SK-N-SH (cell line): ENCODE results near the gene RRN3.

Experiments used
- CTCF ChIP-seq: fragments of 200-600 bp; sonication (generic); IDR thresholded peaks from 2 replicates; pipeline ENCODE4 v1.6.1; 2017; ENCODE audit warnings: antibody characterized with exemption, mild to moderate bottlenecking, moderate library complexity
- GABPA ChIP-seq: IDR thresholded peaks from 2 replicates; pipeline ENCODE4 v1.4.0; 2012; ENCODE audit warnings: low read depth, mild to moderate bottlenecking
- MAX ChIP-seq: IDR thresholded peaks from 2 replicates; pipeline ENCODE4 v1.4.0; 2012; ENCODE audit warnings: low read depth
- POLR2AphosphoS5 ChIP-seq: IDR thresholded peaks from 2 replicates; pipeline ENCODE4 v1.6.1; 2012; ENCODE audit warnings: low read depth, low read length
- TAF1 ChIP-seq: IDR thresholded peaks from 2 replicates; pipeline ENCODE4 v1.6.1; 2012; ENCODE audit warnings: low read depth, mild to moderate bottlenecking, low read length, moderate library complexity, borderline replicate concordance
- TEAD4 ChIP-seq: IDR thresholded peaks from 2 replicates; pipeline ENCODE4 v1.4.0; 2012; ENCODE audit warnings: mild to moderate bottlenecking, borderline replicate concordance; ENCODE audit not compliant: insufficient read depth
- YY1 ChIP-seq: IDR thresholded peaks from 2 replicates; pipeline ENCODE4 v1.4.0; 2012; ENCODE audit warnings: low read depth, mild to moderate bottlenecking

GRCh38 chr16:15046692-15047376 lies 47.2 kb downstream of the RRN3 start:
- no peak for TF ChIP-seq CTCF
- TF ChIP-seq GABPA = no peak
- no peak for TF ChIP-seq POLR2AphosphoS5
- no peak for TF ChIP-seq YY1
- no peak for TF ChIP-seq MAX
- no peak for TF ChIP-seq TEAD4
- no peak for TF ChIP-seq TAF1
